ENCODE measurements around the gene KCTD21.

DNA sequence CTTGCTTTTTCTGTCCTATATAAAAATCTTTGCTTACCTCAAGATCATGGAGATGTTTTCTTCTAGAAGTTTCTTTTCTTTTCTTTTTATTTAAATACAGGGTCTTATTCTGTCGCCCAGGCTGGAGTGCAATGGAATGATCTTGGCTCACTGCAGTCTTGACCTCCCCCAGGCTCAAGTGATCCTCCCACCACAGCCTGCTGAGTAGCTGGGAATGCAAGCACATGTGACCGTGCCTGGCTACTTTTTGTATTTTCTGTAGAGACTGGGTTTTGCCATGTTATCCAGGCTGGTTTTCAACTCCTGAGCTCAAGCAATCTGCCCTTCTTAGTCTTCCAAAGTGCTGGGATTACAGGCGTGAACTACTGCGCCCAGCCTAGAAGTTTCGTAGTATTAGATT lies 45.6 kb upstream of the KCTD21 start:
- TF ChIP-seq, protein P1, sequence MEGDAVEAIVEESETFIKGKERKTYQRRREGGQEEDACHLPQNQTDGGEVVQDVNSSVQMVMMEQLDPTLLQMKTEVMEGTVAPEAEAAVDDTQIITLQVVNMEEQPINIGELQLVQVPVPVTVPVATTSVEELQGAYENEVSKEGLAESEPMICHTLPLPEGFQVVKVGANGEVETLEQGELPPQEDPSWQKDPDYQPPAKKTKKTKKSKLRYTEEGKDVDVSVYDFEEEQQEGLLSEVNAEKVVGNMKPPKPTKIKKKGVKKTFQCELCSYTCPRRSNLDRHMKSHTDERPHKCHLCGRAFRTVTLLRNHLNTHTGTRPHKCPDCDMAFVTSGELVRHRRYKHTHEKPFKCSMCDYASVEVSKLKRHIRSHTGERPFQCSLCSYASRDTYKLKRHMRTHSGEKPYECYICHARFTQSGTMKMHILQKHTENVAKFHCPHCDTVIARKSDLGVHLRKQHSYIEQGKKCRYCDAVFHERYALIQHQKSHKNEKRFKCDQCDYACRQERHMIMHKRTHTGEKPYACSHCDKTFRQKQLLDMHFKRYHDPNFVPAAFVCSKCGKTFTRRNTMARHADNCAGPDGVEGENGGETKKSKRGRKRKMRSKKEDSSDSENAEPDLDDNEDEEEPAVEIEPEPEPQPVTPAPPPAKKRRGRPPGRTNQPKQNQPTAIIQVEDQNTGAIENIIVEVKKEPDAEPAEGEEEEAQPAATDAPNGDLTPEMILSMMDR (IDR thresholded peaks at IDR 0.05) = no peak
- TF ChIP-seq POLR2AphosphoS5 (IDR thresholded peaks at IDR 0.05; ENCODE audit: low read depth, low read length) (no peak), SIN3A (IDR thresholded peaks at IDR 0.05; ENCODE audit: borderline replicate concordance, insufficient read depth, low read depth, low read length) (no peak)
- TF ChIP-seq, protein P2, sequence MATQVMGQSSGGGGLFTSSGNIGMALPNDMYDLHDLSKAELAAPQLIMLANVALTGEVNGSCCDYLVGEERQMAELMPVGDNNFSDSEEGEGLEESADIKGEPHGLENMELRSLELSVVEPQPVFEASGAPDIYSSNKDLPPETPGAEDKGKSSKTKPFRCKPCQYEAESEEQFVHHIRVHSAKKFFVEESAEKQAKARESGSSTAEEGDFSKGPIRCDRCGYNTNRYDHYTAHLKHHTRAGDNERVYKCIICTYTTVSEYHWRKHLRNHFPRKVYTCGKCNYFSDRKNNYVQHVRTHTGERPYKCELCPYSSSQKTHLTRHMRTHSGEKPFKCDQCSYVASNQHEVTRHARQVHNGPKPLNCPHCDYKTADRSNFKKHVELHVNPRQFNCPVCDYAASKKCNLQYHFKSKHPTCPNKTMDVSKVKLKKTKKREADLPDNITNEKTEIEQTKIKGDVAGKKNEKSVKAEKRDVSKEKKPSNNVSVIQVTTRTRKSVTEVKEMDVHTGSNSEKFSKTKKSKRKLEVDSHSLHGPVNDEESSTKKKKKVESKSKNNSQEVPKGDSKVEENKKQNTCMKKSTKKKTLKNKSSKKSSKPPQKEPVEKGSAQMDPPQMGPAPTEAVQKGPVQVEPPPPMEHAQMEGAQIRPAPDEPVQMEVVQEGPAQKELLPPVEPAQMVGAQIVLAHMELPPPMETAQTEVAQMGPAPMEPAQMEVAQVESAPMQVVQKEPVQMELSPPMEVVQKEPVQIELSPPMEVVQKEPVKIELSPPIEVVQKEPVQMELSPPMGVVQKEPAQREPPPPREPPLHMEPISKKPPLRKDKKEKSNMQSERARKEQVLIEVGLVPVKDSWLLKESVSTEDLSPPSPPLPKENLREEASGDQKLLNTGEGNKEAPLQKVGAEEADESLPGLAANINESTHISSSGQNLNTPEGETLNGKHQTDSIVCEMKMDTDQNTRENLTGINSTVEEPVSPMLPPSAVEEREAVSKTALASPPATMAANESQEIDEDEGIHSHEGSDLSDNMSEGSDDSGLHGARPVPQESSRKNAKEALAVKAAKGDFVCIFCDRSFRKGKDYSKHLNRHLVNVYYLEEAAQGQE (IDR thresholded peaks at IDR 0.05; ENCODE audit: insufficient read depth in 1 of 2, low read depth in 2 of 2, low read length in 1 of 2) = no peak

Data from Panc1 (cell line).